RWPE2 (cell line): ENCODE results near the gene MGLL.

Source experiments
- ATAC-seq: fragments of 200-7000 bp; cut with Tn5 transposase; 3 replicates; pipeline ENCODE4 v1.9.1; 2021; ENCODE audit warnings: low read depth
- DNase-seq: peaks from one replicate; pipeline ENCODE4 v3.0.0-alpha.2; 2020; ENCODE audit warnings: low spot score
- H3K27ac ChIP-seq: fragments of 450-650 bp; 2 replicates; pipeline ENCODE4 v1.5.1; 2017; ENCODE audit warnings: mild to moderate bottlenecking; ENCODE audit not compliant: poor library complexity, severe bottlenecking
- H3K27me3 ChIP-seq: fragments of 250-450 bp; sonication (Bioruptor Pico); 2 replicates; pipeline ENCODE4 v1.5.1; 2021; ENCODE audit warnings: mild to moderate bottlenecking, moderate library complexity; ENCODE audit not compliant: insufficient read depth, poor library complexity, severe bottlenecking
- H3K36me3 ChIP-seq: fragments of 250-450 bp; sonication (Bioruptor Pico); 2 replicates; pipeline ENCODE4 v1.5.1; 2020; ENCODE audit warnings: low read depth, mild to moderate bottlenecking, moderate library complexity
- H3K4me1 ChIP-seq: fragments of 250-450 bp; sonication (Bioruptor Pico); 2 replicates; pipeline ENCODE4 v1.5.1; 2021; ENCODE audit warnings: mild to moderate bottlenecking, moderate library complexity; ENCODE audit not compliant: insufficient read depth, poor library complexity, severe bottlenecking
- H3K4me3 ChIP-seq: fragments of 250-450 bp; sonication (Bioruptor Pico); 2 replicates; pipeline ENCODE4 v1.5.1; 2021; ENCODE audit warnings: mild to moderate bottlenecking, moderate library complexity; ENCODE audit not compliant: severe bottlenecking
- H3K9me3 ChIP-seq: fragments of 250-450 bp; sonication (Bioruptor Pico); 2 replicates; pipeline ENCODE4 v1.5.1; 2021; ENCODE audit warnings: mild to moderate bottlenecking, moderate library complexity; ENCODE audit not compliant: severe bottlenecking
- TF ChIP-seq, protein P1 (sequence below): fragments of 450-650 bp; IDR thresholded peaks from one replicate; pipeline ENCODE4 v1.5.1; 2017; ENCODE audit warnings: mild to moderate bottlenecking, moderate library complexity; ENCODE audit not compliant: poor library complexity, severe bottlenecking

Gene MGLL

DNA sequence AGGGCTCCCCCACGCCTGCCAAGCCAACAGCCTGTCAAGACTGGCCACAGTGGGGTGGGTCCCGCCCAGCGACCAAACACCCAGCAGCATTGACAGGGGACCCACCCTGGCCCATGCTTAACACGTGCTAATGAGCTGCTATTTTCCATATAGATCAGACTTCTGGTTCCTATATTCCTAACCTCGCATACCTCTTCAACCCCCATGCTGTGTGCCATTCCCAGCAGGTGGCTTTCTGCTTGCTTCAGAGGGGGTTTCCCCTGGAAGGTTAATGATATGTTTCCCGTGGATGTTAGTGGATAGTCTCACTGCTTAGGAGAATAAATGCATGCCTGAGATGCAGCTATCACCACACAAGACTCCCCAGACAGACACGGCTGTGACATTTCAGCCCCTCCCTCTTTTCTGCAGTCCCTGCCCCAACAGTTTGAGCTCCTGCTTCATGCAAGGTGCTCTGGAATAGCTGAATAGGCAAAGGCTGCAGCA lies 37.9 kb upstream of the MGLL start:
- no peaks in the 10 kb centered on the region for H3K9me3 ChIP-seq
- H3K4me3 ChIP-seq: no peak overlapping the region
- no peak for ATAC-seq

DNA sequence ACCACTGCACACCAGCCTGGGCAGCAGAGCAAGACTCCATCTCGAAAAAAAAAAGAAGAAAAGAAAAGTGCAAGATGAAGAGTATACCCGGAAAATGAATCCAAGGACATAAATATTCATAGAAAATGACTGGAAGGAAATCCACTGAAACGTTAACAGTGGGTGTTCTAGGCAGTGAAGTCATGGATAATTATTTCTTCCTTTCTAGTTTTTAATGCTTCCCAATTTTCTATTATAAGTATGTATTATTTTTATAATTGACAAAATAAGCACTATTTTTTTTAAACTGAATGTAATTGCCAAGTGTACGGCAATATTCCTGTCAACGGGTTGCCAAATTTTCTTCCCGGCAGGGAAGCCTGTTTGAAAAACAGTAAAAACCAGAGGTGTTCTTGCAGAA lies 37.4 kb upstream of the MGLL start:
- DNase-seq (no peak), ATAC-seq (no peak)
- Histone ChIP-seq H3K4me3 (no peak overlapping the region), H3K4me1 (no peaks in the 10 kb centered on the region), H3K27me3 (no peaks in the 10 kb centered on the region), H3K36me3 (no peaks in the 10 kb centered on the region), H3K27ac (no peak overlapping the region), H3K9me3 (no peaks in the 10 kb centered on the region)
- TF ChIP-seq, protein P1, sequence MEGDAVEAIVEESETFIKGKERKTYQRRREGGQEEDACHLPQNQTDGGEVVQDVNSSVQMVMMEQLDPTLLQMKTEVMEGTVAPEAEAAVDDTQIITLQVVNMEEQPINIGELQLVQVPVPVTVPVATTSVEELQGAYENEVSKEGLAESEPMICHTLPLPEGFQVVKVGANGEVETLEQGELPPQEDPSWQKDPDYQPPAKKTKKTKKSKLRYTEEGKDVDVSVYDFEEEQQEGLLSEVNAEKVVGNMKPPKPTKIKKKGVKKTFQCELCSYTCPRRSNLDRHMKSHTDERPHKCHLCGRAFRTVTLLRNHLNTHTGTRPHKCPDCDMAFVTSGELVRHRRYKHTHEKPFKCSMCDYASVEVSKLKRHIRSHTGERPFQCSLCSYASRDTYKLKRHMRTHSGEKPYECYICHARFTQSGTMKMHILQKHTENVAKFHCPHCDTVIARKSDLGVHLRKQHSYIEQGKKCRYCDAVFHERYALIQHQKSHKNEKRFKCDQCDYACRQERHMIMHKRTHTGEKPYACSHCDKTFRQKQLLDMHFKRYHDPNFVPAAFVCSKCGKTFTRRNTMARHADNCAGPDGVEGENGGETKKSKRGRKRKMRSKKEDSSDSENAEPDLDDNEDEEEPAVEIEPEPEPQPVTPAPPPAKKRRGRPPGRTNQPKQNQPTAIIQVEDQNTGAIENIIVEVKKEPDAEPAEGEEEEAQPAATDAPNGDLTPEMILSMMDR: no peak

More for the DNA sequence above, 37.9 kb upstream of the MGLL start:
- TF ChIP-seq, protein P1: no peak
- H3K27me3 ChIP-seq: no peaks in the 10 kb centered on the region
- H3K27ac ChIP-seq: no peak overlapping the region
- H3K36me3 ChIP-seq: no peaks in the 10 kb centered on the region
- no peak for DNase-seq
- no peaks in the 10 kb centered on the region for H3K4me1 ChIP-seq

- TF ChIP-seq, protein P1: no peak
These were observed 36.6 kb upstream of the MGLL start for GRCh38 chr3:127858937-127859336.

GRCh38 chr3:127858521-127858920 lies 36.2 kb upstream of the MGLL start:
- ATAC-seq (no peak), DNase-seq (no peak)
- Histone ChIP-seq H3K9me3 (no peaks in the 10 kb centered on the region), H3K4me3 (no peak overlapping the region), H3K27me3 (no peaks in the 10 kb centered on the region), H3K36me3 (no peaks in the 10 kb centered on the region), H3K27ac (no peak overlapping the region), H3K4me1 (no peaks in the 10 kb centered on the region)
- TF ChIP-seq, protein P1: no peak

More at GRCh38 chr3:127858937-127859336, 36.6 kb upstream of the MGLL start:
- Histone ChIP-seq H3K9me3 (no peaks in the 10 kb centered on the region), H3K27me3 (no peaks in the 10 kb centered on the region), H3K4me3 (no peak overlapping the region), H3K4me1 (no peaks in the 10 kb centered on the region), H3K36me3 (no peaks in the 10 kb centered on the region), H3K27ac (no peak overlapping the region)
- no peak for DNase-seq
- no peak for ATAC-seq

GRCh38 chr3:127857333-127857732 lies 35.0 kb upstream of the MGLL start:
- Histone ChIP-seq H3K4me1 (no peaks in the 10 kb centered on the region), H3K27me3 (no peaks in the 10 kb centered on the region), H3K4me3 (no peak overlapping the region), H3K9me3 (no peaks in the 10 kb centered on the region), H3K36me3 (no peaks in the 10 kb centered on the region), H3K27ac (no peak overlapping the region)
- DNase-seq (no peak), ATAC-seq (no peak)
- TF ChIP-seq, protein P1: no peak
